NCI-H2081 treated with DMSO at 0.1 percent for 48 hours (cell line): ENCODE measurements around the gene ANKRD44.

Experiments used
- DNase-seq: peaks from one replicate; lab custom pipeline; 2025; lab: John Stamatoyannopoulos, UW

Gene ANKRD44

GRCh38 chr2:197174539-197175094, 136.0 kb downstream of the ANKRD44 start:
- DNase-seq = no peak

GRCh38 chr2:197171582-197171981, 139.0 kb downstream of the ANKRD44 start:
- no peak for DNase-seq

DNA sequence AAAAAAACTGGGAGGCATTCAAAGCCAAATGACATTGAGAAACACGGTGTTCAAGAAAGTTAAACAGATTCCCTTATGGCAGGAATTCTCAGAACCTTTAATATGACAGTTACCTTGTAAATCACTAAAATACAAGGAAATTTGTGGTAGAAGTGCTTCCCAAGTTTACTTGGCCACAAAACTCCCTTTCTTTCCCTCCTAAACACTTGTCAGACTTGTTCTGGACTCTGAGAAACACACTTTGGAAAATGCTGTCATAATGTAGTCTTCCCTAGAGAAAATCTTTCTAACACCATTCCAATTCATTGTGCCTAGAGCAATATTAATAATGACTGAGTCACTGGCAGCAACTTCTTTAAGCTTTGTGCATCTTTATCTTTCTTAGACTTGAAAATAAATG, 140.4 kb downstream of the ANKRD44 start:
- DNase-seq = no peak

DNA sequence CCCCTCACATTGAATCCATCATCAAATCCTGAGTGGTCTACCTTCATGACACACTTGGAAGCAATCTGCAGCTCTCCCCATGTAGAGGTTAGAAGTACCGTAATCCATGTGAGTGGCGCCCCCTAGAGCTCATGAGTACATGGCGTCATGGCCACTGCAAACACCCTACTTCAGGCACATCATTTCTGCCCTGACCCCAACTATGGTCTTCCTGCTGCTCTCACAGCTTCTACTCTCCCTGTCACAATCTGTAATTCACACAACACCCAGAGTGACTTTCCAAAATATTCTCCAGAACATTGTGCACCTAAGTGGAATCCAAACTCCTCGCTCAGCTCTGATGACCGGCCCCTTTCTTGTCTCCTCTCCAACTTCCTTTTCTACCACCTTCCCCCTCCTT, 141.9 kb downstream of the ANKRD44 start:
- no peak for DNase-seq

- no peak for DNase-seq
Measured at GRCh38 chr2:197167608-197168314, 142.8 kb downstream of the ANKRD44 start.

- DNase-seq = no peak
Measured at GRCh38 chr2:197165020-197165419, 145.6 kb downstream of the ANKRD44 start.

GRCh38 chr2:197164141-197164754, 146.3 kb downstream of the ANKRD44 start:
- DNase-seq = no peak

DNA sequence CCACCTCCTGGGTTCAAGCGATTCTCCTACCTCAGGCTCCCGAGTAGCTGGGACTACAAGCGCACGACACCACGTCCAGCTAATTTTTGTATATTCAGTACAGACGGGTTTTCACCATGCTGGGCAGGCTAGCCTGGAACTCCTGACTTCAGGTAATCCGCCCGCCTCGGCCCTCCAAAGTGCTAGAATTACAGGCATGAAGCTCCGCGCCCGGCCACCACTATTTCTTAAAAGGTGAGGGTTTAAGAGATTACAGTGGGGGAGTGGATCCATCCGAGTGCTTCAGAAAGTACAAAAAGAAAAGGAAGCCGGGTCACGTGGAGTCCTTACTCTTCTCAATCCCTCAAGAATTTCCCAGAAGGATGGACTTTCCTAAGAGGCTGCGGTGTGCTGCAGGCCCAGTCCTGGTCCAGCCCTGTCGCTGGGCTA, 146.9 kb downstream of the ANKRD44 start:
- DNase-seq = no peak

DNA sequence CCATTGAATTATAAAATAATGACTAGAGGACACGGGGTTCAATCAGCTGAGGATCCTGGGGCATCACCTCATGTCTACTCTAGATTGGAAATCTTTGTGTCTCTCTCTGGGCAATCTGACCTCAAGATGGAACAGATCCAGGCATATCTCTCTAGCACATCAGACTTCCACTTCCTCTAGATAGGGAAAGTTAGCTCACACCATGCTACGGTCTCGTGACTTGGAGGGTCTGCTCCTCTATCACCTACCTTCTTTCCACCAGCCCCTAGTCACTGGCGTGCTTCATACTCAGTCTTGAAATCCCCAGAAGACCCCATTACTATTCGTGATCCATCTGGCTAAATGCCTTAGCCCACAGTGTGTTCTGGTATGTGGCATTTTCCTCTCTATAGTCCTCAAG, 148.8 kb downstream of the ANKRD44 start:
- no peak for DNase-seq

GRCh38 chr2:197159661-197160211, 150.8 kb downstream of the ANKRD44 start:
- no peak for DNase-seq

GRCh38 chr2:197158591-197159550, 151.7 kb downstream of the ANKRD44 start:
- no peak for DNase-seq

DNA sequence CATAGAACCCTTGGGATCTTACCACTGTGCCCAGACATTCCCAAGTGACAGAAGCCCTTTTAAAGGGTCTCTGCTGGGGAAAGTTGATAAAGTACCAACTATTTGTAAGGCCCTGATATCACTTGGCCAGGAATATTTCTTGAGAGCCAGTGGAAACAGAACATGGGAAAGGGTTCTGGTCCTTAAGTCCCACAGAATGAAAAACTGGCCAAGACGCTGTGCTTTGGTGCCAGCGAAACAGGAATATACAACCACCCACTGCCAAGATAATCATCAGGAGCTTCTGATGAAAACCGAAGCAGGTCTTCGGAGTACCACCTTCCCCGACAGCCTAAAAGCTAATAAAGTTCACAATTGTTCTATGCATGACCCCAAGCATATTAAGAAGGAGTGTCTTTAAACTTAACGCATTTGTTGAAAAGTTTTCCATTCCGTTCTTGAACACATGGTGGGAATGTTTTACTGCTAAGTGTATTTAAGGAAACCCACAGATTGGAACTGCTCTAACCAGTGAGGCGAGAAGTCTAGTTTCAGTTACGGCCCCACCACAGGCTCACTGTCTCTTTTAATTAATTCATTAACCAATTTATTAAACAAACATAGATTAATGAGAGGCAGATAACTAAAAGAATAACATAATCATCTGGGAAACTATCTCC, 152.6 kb downstream of the ANKRD44 start:
- no peak for DNase-seq

- no peak for DNase-seq
Measured at GRCh38 chr2:197156771-197157170, 153.8 kb downstream of the ANKRD44 start.

DNA sequence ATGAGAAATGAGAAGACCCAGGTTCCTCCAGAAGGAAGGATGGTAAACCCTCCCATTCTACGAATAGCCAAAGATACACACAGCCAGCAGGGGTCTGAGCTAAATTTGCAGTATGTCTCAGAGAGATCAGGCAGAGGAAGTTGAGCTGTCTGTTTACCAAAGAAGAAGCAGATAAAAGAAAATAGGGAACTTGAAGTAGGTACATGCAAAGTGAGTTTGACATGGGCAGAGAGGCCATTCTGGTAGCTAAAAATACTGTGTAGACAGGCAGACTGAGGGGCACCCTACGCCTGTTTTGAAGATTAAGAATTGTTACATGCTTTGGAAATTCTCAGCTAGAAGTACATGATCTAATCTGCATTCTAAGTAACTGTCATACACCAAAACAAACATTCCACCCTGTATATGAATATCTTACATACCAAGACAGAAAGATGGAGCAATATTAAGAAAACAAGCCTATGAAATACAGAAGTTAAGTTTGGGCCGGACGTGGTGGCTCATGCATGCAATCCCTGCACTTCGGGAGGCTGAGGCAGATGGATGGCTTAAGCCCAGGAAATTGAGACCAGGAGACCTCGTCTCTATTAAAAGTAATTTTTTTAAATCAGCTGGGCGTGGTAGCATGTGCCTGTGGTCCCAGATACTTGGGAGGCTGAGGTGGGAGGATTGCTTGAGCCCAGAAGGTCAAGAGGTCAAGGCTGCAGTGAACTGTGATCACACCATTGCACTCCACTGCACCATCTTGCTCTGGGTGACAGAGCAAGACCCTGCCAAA, 157.9 kb downstream of the ANKRD44 start:
- no peak for DNase-seq

GRCh38 chr2:197149546-197149945, 161.0 kb downstream of the ANKRD44 start:
- DNase-seq = no peak

- DNase-seq = no peak
Measured at GRCh38 chr2:197148401-197148800, 162.2 kb downstream of the ANKRD44 start.

GRCh38 chr2:197147942-197148341, 162.6 kb downstream of the ANKRD44 start:
- no peak for DNase-seq

DNA sequence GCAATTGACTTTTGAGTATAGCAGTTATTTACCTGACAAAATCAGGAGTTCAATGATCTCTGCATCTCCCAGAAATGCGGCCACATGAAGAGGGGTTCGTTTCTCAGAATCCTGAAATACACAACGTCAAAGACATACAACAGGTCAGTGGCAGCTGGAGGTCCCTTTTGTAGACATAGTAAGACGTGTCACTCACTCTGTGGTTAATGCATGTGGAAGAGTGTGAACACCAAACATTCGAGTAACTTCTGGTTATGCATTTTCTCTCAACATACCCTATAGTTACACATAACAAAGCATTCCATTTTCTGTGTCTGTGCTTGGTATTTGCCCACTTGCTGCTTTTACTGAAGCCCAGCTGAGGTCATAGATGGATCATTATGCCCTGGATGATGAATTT, 163.6 kb downstream of the ANKRD44 start:
- DNase-seq = no peak

DNA sequence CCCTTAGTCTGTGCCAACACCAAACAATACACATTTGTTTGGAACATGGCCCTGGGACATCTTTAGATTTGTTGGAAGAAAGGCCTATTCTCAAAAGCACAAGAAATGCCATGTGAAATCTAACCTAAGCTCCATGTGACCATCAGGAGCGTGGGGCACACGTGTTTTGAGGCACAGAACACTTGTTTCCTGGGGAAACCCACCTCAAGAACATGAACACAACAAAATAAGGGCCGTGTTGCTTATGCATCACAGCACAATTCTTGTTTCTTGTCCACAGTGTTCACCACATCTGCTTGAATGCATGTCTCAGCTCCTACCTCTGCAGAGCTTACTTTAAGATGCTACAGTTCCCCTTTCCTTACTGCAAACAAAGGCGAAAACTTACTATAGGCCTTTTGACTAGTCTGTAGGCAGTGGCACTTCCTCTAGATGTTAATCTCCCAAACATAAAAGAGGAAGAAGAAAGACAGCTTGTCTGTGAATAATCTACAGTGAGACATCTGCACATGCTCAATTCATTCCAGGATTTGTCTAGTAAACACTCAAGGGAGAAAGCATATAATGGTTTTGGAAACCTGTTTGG, 165.0 kb downstream of the ANKRD44 start:
- no peak for DNase-seq

GRCh38 chr2:197144183-197144582, 166.4 kb downstream of the ANKRD44 start:
- no peak for DNase-seq
